Trophoblast cell (in vitro differentiated cells and primary cell): ENCODE results near the gene SPATA31A6. TPM values are rescaled to one million over a fixed set of nuclear protein-coding genes. Genes with fewer than 3 reads are reported as not detected.
A peak's percentile ranks its signal among the peaks of the same experiment; 100 is the strongest.
"Not testable (repeated sequence)": the region's sequence is repeated elsewhere in the genome, so short reads cannot be mapped to it uniquely, and the experiment has no call there.

Experiments
- DNase-seq, 2 donors: peaks; one replicate each; pipeline ENCODE4 v3.0.0-alpha.2; 2016
- H2AFZ ChIP-seq: 2 replicates; pipeline ENCODE4 v1.6.1; 2013; ENCODE audit warnings: low read length, moderate library complexity, mild to moderate bottlenecking; ENCODE audit not compliant: insufficient read depth, poor library complexity
- H2AK5ac ChIP-seq: 2 replicates; pipeline ENCODE4 v1.6.1; 2013; ENCODE audit warnings: mild to moderate bottlenecking, low read length
- H2BK120ac ChIP-seq: 2 replicates; pipeline ENCODE4 v1.6.1; 2013; ENCODE audit warnings: low read length, mild to moderate bottlenecking, moderate library complexity; ENCODE audit not compliant: insufficient read depth, poor library complexity
- H2BK12ac ChIP-seq: 2 replicates; pipeline ENCODE4 v1.6.1; 2013; ENCODE audit warnings: mild to moderate bottlenecking, low read length, moderate library complexity
- H2BK5ac ChIP-seq: 2 replicates; pipeline ENCODE4 v1.6.1; 2013; ENCODE audit warnings: low read length, low read depth, moderate library complexity, mild to moderate bottlenecking; ENCODE audit not compliant: poor library complexity
- H3K14ac ChIP-seq: 2 replicates; pipeline ENCODE4 v1.6.1; 2013; ENCODE audit warnings: mild to moderate bottlenecking, low read length
- H3K18ac ChIP-seq: 2 replicates; pipeline ENCODE4 v1.6.1; 2013; ENCODE audit warnings: mild to moderate bottlenecking, low read length
- H3K23ac ChIP-seq: 2 replicates; pipeline ENCODE4 v1.6.1; 2013; ENCODE audit warnings: low read length
- H3K27ac ChIP-seq: 2 replicates; pipeline ENCODE4 v1.5.1; 2013; ENCODE audit warnings: low read depth, mild to moderate bottlenecking, inconsistent platforms, low read length, moderate library complexity
- H3K27me3 ChIP-seq: 2 replicates; pipeline ENCODE4 v1.6.1; 2013; ENCODE audit warnings: inconsistent platforms, mild to moderate bottlenecking, low read length, moderate library complexity; ENCODE audit not compliant: insufficient read depth
- H3K36me3 ChIP-seq, 2 experiments: 1 replicate in 1 of 2; 2 replicates in 1 of 2; pipeline ENCODE4 v1.6.1; 2013; ENCODE audit warnings: low read length in 2 of 2, mild to moderate bottlenecking in 2 of 2, moderate library complexity in 1 of 2; ENCODE audit not compliant: insufficient read depth in 2 of 2, control insufficient read depth in 1 of 2
- H3K4ac ChIP-seq: 2 replicates; pipeline ENCODE4 v1.6.1; 2013; ENCODE audit warnings: low read depth, mild to moderate bottlenecking, low read length, moderate library complexity
- H3K4me1 ChIP-seq, 2 experiments: 1 replicate in 1 of 2; 2 replicates in 1 of 2; pipeline ENCODE4 v1.6.1; 2013; ENCODE audit warnings: low read length in 2 of 2, mild to moderate bottlenecking in 2 of 2, moderate library complexity in 1 of 2; ENCODE audit not compliant: insufficient read depth in 2 of 2, control insufficient read depth in 1 of 2
- H3K4me2 ChIP-seq: 2 replicates; pipeline ENCODE4 v1.6.1; 2013; ENCODE audit warnings: inconsistent platforms, mild to moderate bottlenecking, low read length, moderate library complexity
- H3K4me3 ChIP-seq: 2 replicates; pipeline ENCODE4 v1.5.1; 2013; ENCODE audit warnings: mild to moderate bottlenecking, low read depth, low read length, inconsistent platforms
- H3K79me1 ChIP-seq: one replicate; pipeline ENCODE4 v1.6.1; 2013; ENCODE audit warnings: low read length
- H3K79me2 ChIP-seq: 2 replicates; pipeline ENCODE4 v1.6.1; 2013; ENCODE audit warnings: low read length, mild to moderate bottlenecking; ENCODE audit not compliant: control insufficient read depth, insufficient read depth, poor library complexity
- H3K9ac ChIP-seq: 2 replicates; pipeline ENCODE4 v1.6.1; 2013; ENCODE audit warnings: mild to moderate bottlenecking, low read length
- H3K9me3 ChIP-seq: 2 replicates; pipeline ENCODE4 v1.6.1; 2013; ENCODE audit warnings: low read depth, mild to moderate bottlenecking, control low read depth, inconsistent platforms, low read length; ENCODE audit not compliant: insufficient read depth
- H4K12ac ChIP-seq: 2 replicates; pipeline ENCODE4 v1.6.1; 2013; ENCODE audit warnings: low read depth, mild to moderate bottlenecking, low read length, moderate library complexity
- H4K8ac ChIP-seq: 2 replicates; pipeline ENCODE4 v1.6.1; 2013; ENCODE audit warnings: low read depth, mild to moderate bottlenecking, low read length, moderate library complexity
- H4K91ac ChIP-seq: one replicate; pipeline ENCODE4 v1.6.1; 2013; ENCODE audit warnings: low read depth, mild to moderate bottlenecking, low read length, moderate library complexity
- WGBS: extraction: QIAGEN DNeasy Blood & Tissue Kit; methylation state at CpG from one replicate; pipeline ENCODE4 v1.1.7; 2013; ENCODE audit warnings: missing lambda C conversion rate; ENCODE audit not compliant: insufficient read length, insufficient coverage; ENCODE audit errors: extremely low coverage; 5-methylcytosine and 5-hydroxymethylcytosine counted together
- polyA plus RNA-seq: library from polyadenylated mRNA; stranded (reverse); fragments of 200-250 nt; gene quantifications from 2 replicates; pipeline ENCODE4 v1.2.3, GENCODE V29; 2013

Gene SPATA31A6
- not detected in 2 replicates for polyA plus RNA-seq

DNA sequence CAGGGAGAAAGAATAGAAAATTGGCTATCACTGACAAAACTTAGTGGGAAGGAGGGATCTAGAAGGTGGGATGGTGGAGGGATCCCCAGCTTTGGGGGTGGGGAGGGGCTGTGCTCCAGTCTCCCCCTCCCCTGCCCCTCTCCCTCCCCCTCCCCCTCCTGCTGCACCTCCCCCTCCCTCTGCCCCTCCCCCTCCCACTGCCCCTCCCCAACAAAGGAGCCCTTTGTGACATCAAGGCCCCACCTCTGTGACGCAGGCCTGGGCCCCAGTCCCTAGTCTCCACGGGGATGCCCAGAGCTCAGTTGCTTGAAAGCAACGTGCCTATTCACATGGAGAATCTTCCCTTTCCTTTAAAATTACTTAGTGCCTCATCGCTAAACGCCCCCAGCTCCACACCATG is at the start of gene SPATA31A6:
Gene SPATA31A6, plus strand, starts transcription at position 301 of the 400 bp plus-strand sequence. Its CDS starts 29 bp downstream, at position 330.
- not testable (repeated sequence) for H3K9me3 ChIP-seq

DNA sequence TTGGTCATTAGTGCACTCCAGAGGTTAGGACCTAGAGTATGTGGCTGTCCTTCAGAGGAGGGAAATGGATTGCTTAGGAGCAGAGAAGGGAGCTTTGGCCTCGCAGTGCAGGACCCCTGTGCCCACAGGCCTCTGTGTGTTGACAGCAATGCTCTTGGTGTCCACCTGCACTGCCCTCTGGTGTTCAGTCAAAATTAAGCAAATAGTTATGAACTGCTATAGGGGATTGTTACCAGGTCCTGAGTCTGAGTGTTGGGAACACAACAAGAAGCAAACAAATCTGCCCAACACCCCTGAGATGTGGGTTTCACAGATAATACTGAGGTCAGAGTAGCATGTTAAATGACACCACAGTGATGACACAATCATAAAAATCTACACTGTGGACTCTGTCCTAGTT is 23.2 kb upstream of the SPATA31A6 start:
- H3K9ac ChIP-seq, H3K27me3 ChIP-seq, H4K8ac ChIP-seq, H3K79me1 ChIP-seq, H3K23ac ChIP-seq, H3K27ac ChIP-seq, H3K4me3 ChIP-seq, H2AK5ac ChIP-seq, H4K12ac ChIP-seq, H2AFZ ChIP-seq, H4K91ac ChIP-seq, H3K4me2 ChIP-seq, H2BK5ac ChIP-seq, H3K18ac ChIP-seq, H2BK120ac ChIP-seq, H3K79me2 ChIP-seq, H3K4me1 ChIP-seq, H3K36me3 ChIP-seq, H2BK12ac ChIP-seq, DNase-seq, H3K4ac ChIP-seq, H3K9me3 ChIP-seq, H3K14ac ChIP-seq: not testable (repeated sequence)
- no CpG with 5 or more reads among the region's 1 CpG for WGBS

More for the DNA sequence above, at the start of gene SPATA31A6:
- H4K8ac ChIP-seq, H2BK120ac ChIP-seq, H3K36me3 ChIP-seq, H4K12ac ChIP-seq, H4K91ac ChIP-seq, H3K27ac ChIP-seq, H3K18ac ChIP-seq, DNase-seq, H3K4me3 ChIP-seq, H3K4ac ChIP-seq, H3K23ac ChIP-seq, H3K79me1 ChIP-seq, H3K4me1 ChIP-seq, H3K4me2 ChIP-seq, H3K79me2 ChIP-seq, H3K9ac ChIP-seq, H3K27me3 ChIP-seq, H3K14ac ChIP-seq, H2BK5ac ChIP-seq, H2AK5ac ChIP-seq, H2BK12ac ChIP-seq, H2AFZ ChIP-seq: not testable (repeated sequence)
- no CpG with 5 or more reads among the region's 5 CpGs for WGBS

DNA sequence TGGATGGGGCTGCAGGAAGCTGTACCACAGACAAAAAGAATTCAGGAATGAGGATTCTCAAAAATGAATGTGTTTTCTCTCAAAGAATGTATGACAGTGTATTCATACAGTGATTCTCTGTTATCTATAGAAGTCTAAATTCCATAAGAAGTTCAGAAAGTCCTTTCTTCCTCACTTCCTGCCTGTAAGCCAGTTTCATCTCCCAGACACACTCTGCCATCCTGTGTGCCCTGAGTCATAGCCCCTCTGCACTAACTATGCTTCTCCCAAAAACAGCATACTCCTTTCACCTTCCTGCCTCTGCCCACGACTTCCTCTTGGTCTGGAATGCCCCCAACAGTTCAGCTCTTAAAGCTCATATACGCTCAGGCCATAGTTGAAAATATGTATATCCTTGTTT is 36.4 kb downstream of the SPATA31A6 start:
- H3K4me3 ChIP-seq, H3K9ac ChIP-seq, H3K79me1 ChIP-seq, H3K79me2 ChIP-seq, H4K91ac ChIP-seq, H2BK5ac ChIP-seq, H3K18ac ChIP-seq, H2BK12ac ChIP-seq, H2AK5ac ChIP-seq, H3K27ac ChIP-seq, H2BK120ac ChIP-seq, H3K4me2 ChIP-seq, H4K12ac ChIP-seq, H3K4me1 ChIP-seq, H3K14ac ChIP-seq, H4K8ac ChIP-seq, H2AFZ ChIP-seq, H3K36me3 ChIP-seq, H3K23ac ChIP-seq, H3K9me3 ChIP-seq, H3K4ac ChIP-seq, H3K27me3 ChIP-seq: not testable (repeated sequence)
- no CpG with 5 or more reads among the region's 2 CpGs for WGBS
- peak in 1 of 2 donors; percentile 0 for DNase-seq

DNA sequence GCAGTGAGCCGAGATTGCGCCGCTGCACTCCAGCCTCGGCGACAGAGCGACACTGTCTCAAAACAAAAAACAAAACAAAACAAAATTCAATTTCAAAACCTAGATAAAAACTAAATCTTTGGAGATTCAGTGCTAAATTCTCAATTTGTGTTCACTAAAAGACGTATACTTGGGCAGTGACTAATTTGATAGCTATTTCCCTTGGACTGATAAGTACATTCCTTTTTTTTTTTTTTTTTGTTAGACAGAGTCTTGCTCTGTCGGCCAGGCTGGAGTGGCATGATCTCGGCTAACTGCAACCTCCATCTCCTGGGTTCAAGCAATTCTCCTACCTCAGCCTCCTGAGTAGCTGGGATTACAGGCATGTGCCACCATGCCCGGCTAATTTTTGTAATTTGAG is 39.8 kb downstream of the SPATA31A6 start:
- not testable (repeated sequence) for H4K8ac ChIP-seq, H3K36me3 ChIP-seq, H3K27me3 ChIP-seq, H3K4ac ChIP-seq, H3K79me1 ChIP-seq, H3K9ac ChIP-seq, H2BK120ac ChIP-seq, H2BK5ac ChIP-seq, H3K27ac ChIP-seq, H3K18ac ChIP-seq, H3K4me3 ChIP-seq, H3K79me2 ChIP-seq, H3K14ac ChIP-seq, H3K9me3 ChIP-seq, H3K4me1 ChIP-seq, H2AK5ac ChIP-seq, H4K91ac ChIP-seq, H3K4me2 ChIP-seq, H4K12ac ChIP-seq, H2BK12ac ChIP-seq, H3K23ac ChIP-seq, H2AFZ ChIP-seq
- no CpG with 5 or more reads among the region's 10 CpGs for WGBS
- DNase-seq = peak in 1 of 2 donors; percentile 20
